Uterus (tissue), 4 donors: ENCODE data around the gene RBFOX2. TPM values are rescaled to one million over a fixed set of nuclear protein-coding genes. Genes with fewer than 3 reads are reported as not detected.
"Not testable (repeated sequence)": the region's sequence is repeated elsewhere in the genome, so short reads cannot be mapped to it uniquely, and the experiment has no call there.

Experiments
- DNase-seq, 2 donors: peaks; one replicate each; pipeline ENCODE4 v3.0.0-alpha.2; 2019 to 2020
- H3K27ac ChIP-seq, 2 donors: fragments of 200-600 bp; sonication (generic); 1 replicate in 1 of 2; 2 replicates in 1 of 2; pipeline ENCODE4 v1.5.1; 2016 to 2018
- H3K27me3 ChIP-seq, 2 donors: fragments of 200-600 bp; sonication (generic); one replicate each; pipeline ENCODE4 v1.5.1; 2018 to 2019; ENCODE audit warnings: control low read depth in 1 of 2
- H3K36me3 ChIP-seq, 2 donors: fragments of 200-600 bp; sonication (generic); one replicate each; pipeline ENCODE4 v1.5.1; 2019; ENCODE audit warnings: control low read depth in 1 of 2
- H3K4me1 ChIP-seq, 2 donors: fragments of 200-600 bp; sonication (generic); one replicate each; pipeline ENCODE4 v1.5.1; 2018 to 2019; ENCODE audit warnings: control low read depth in 1 of 2
- H3K4me3 ChIP-seq, 2 donors: fragments of 200-600 bp; sonication (generic); 1 replicate in 1 of 2; 2 replicates in 1 of 2; pipeline ENCODE4 v1.5.1; 2018 to 2019; ENCODE audit warnings: mild to moderate bottlenecking in 1 of 2
- H3K9me3 ChIP-seq, 2 donors: fragments of 200-600 bp; sonication (generic); one replicate each; pipeline ENCODE4 v1.5.1; 2019; ENCODE audit warnings: control low read depth in 1 of 2
- POLR2A ChIP-seq, 2 donors: fragments of 450-650 bp; IDR thresholded peaks; one replicate each; pipeline ENCODE4 v1.6.1; 2016; ENCODE audit warnings: antibody characterized with exemption in 2 of 2, mild to moderate bottlenecking in 1 of 2, moderate library complexity in 1 of 2
- intact Hi-C: fragments of 100-400 bp; cut with DNase I; formaldehyde crosslinking; loops from one replicate; pipeline ENCODE4 v1.15.1; 2023; ENCODE audit warnings: low total_unique reads
- total RNA-seq, 4 donors: library from RNA; depleted of rRNA in 3 of 4; stranded (reverse); fragments of >200 nt in 3 of 4; gene quantifications; one replicate each; pipeline versions ENCODE4 v1.1.0 to v1.2.4, GENCODE V29; 2014 to 2023
- TF ChIP-seq, protein P1 (sequence below), 4 experiments: fragments of 200-600 bp in 2 of 4; fragments of 450-650 bp in 2 of 4; sonication (generic) in 2 of 4; IDR thresholded peaks; one replicate each; pipeline ENCODE4 v1.5.1; 2016 to 2019; ENCODE audit warnings: antibody characterized with exemption in 4 of 4, mild to moderate bottlenecking in 2 of 4, moderate library complexity in 1 of 4
- donor health status: DM: yes; HTN: yes; CAD: no.

Gene RBFOX2
- total RNA-seq, 4 donors from 2014 or later, result 81.0 to 311 (median 147) TPM

DNA sequence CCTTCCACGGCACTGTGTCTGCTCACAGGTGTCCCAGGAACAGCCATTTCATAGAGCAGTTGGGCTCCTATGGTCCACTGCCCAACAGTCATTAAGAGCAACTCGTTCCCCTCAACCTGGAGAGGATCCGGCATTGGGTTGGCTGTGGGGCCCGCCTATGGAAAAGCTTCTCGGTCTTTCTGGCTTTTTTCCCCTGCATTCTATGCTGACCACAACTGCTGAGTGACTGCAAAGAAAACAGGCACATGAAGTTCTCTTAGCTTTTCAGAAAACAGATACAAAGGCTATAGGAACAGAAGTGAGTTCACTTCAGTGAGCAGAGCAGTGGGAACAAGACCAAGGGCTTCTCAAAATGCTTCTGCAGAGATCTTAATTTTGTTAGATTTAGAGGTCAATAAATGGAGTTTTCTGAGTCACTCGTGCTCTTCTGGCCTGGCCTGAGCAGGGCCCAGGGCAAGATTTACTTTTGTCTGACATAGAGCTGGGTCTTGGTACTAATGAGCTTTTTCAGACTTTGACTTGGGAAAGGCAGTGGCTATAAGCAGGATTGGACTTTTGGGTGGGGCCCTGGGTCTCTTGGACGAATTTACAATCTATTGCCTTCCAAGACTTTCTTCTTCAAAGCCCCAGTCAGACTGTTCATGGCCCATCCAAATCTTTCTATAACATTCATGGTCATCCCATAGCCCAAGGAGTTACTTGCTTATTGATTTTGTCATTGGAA, 324.6 kb downstream of the RBFOX2 start:
- TF ChIP-seq POLR2A (IDR thresholded peaks at IDR 0.05), result no peak
- TF ChIP-seq, protein P1, sequence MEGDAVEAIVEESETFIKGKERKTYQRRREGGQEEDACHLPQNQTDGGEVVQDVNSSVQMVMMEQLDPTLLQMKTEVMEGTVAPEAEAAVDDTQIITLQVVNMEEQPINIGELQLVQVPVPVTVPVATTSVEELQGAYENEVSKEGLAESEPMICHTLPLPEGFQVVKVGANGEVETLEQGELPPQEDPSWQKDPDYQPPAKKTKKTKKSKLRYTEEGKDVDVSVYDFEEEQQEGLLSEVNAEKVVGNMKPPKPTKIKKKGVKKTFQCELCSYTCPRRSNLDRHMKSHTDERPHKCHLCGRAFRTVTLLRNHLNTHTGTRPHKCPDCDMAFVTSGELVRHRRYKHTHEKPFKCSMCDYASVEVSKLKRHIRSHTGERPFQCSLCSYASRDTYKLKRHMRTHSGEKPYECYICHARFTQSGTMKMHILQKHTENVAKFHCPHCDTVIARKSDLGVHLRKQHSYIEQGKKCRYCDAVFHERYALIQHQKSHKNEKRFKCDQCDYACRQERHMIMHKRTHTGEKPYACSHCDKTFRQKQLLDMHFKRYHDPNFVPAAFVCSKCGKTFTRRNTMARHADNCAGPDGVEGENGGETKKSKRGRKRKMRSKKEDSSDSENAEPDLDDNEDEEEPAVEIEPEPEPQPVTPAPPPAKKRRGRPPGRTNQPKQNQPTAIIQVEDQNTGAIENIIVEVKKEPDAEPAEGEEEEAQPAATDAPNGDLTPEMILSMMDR (IDR thresholded peaks at IDR 0.05), result no peak
- intact Hi-C loops, result no loop called here
- H3K4me1 ChIP-seq, result no peaks in the 10 kb centered on the region
- H3K4me3 ChIP-seq, result no peak overlapping the region
- H3K36me3 ChIP-seq, result no peaks in the 10 kb centered on the region
- no peaks in the 10 kb centered on the region for H3K27me3 ChIP-seq
- no peak overlapping the region for H3K27ac ChIP-seq
- no peak for DNase-seq
- H3K9me3 ChIP-seq, result no peaks in the 10 kb centered on the region

DNA sequence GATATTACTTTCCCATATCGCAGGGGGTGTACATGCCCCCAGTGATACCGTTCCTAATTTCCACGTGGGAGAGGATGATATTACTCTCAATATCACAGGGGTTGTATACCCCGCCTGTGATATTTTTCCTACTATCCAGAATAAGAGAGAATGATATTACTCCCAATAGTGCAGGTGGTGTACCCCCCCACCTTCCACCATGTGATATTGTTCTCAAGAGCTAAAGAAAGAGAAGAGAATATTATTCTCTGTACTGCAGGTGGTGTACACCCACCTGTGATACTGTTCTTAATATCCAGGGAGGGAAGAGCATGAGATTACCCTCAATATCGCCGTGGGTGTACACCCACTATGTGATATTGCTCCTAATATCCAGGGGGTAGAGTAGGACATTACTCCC, 328.8 kb downstream of the RBFOX2 start:
- intact Hi-C loops, DNase-seq, H3K27me3 ChIP-seq, H3K36me3 ChIP-seq, H3K4me3 ChIP-seq, H3K27ac ChIP-seq, H3K4me1 ChIP-seq, H3K9me3 ChIP-seq: not testable (repeated sequence)

DNA sequence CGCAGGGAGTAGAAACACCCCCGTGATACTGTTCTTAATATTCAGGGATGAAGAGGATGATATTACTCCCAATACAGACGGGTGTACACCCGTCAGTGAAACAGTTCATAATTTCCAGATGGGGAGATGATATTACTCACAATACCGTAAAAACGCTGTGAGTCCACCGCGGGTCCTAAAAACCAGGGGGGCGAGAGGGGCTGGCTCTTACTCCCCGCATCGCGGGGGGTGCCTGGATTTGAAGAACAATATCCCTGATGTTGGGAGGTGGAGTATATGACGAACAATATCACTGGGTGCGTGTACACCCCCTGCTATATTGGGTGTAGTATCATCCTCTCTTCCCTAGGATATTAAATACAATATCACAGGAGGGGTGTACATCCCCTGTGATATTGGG, 331.5 kb downstream of the RBFOX2 start:
- no peak for DNase-seq
- intact Hi-C loops, result no loop called here
- TF ChIP-seq, protein P1 (IDR thresholded peaks at IDR 0.05), result no peak
- no peak for TF ChIP-seq POLR2A (IDR thresholded peaks at IDR 0.05)
- no peaks in the 10 kb centered on the region for H3K27me3 ChIP-seq
- H3K27ac ChIP-seq, result no peak overlapping the region
- H3K9me3 ChIP-seq, result no peaks in the 10 kb centered on the region
- H3K4me1 ChIP-seq, result no peaks in the 10 kb centered on the region
- H3K36me3 ChIP-seq, result no peaks in the 10 kb centered on the region
- no peak overlapping the region for H3K4me3 ChIP-seq

DNA sequence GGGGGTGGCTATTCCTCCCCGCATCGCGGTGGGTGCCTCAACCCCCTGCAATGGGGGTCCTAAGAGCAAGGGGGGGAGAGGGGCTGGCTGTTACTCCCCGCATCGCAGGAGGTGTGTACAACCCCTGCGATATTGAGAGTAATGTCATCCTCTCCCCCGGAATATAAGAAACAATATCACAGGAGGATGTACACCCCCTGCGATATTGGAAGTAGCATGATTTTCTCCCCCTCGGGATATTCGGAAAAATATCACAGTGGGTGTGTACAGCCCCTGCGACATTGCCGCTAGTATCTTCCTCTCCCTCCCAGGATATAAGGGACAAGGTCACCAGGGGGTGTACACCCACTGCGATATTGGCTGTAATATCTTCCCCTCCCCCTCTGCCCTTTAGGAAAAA, 333.4 kb downstream of the RBFOX2 start:
- Histone ChIP-seq H3K9me3 (no peaks in the 10 kb centered on the region), H3K4me3 (no peak overlapping the region), H3K4me1 (no peaks in the 10 kb centered on the region), H3K36me3 (no peaks in the 10 kb centered on the region), H3K27ac (no peak overlapping the region), H3K27me3 (no peaks in the 10 kb centered on the region)
- TF ChIP-seq POLR2A (IDR thresholded peaks at IDR 0.05), result no peak
- TF ChIP-seq, protein P1 (IDR thresholded peaks at IDR 0.05), result no peak
- intact Hi-C loops, result no loop called here
- no peak for DNase-seq

DNA sequence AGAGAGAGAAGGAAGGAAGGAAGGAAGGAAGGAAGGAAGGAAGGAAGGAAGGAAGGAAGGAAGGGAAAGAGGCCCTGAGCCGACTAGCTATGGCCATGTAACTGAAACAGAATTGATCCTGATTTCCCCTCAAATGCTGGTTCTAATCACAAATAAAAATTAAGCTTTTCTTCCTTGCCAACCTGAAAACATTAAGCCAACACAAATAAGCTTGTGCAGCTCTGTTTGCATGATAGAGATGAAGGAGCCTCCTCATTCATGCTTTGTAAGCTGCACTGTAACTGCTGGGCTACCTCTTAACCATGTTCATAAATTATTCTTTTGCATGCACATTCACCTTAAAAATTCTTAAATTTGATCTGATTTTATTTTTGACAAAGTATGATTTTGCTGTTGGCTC, 338.6 kb downstream of the RBFOX2 start:
- H3K27ac ChIP-seq, result no peak overlapping the region
- H3K4me3 ChIP-seq, result no peak overlapping the region
- no peaks in the 10 kb centered on the region for H3K9me3 ChIP-seq
- no peaks in the 10 kb centered on the region for H3K36me3 ChIP-seq
- no peaks in the 10 kb centered on the region for H3K27me3 ChIP-seq
- DNase-seq, result no peak
- no peaks in the 10 kb centered on the region for H3K4me1 ChIP-seq
- TF ChIP-seq, protein P1 (IDR thresholded peaks at IDR 0.05), result no peak
- TF ChIP-seq POLR2A (IDR thresholded peaks at IDR 0.05), result no peak
- intact Hi-C loops, result no loop called here
